Measurements from ENCODE around the gene PTPRN2.
"Not testable (repeated sequence)": the region's sequence is repeated elsewhere in the genome, so short reads cannot be mapped to it uniquely, and the experiment has no call there.

PTPRN2 gene

DNA sequence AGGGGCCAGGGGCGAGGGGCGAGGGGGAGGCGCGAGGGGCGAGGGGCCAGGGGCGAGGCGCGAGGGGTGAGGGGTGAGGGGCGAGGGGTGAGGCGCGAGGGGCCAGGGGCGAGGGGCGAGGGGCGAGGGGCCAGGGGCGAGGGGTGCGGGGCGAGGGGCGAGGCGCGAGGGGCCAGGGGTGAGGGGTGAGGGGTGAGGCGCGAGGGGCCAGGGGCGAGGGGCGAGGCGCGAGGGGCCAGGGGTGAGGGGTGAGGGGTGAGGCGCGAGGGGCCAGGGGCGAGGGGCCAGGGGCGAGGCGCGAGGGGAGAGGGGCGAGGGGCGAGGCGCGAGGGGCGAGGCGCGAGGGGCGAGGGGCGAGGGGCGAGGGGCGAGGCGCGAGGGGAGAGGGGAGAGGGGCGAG is 192.3 kb downstream of the PTPRN2 start:
- no peak for DNase-seq

DNA sequence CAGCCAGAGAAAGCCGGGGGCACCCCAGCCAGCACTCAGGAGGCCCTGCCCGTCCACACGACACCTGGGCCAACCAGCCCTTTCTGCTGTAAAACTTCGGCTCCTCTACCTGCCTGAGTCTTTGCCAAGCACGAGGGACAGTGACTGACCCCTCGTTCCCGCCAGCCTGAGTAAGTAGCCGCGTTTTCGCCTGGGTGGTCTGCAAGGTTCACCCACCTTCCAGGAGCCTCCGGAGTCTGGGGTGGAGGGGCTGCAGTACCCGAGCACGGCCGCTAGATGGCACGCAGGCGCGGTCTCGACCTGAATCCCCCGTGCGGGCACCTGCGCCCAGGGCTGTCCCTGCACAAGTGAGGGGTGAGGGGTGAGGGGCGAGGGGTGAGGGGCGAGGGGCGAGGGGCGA is 192.7 kb downstream of the PTPRN2 start:
- DNase-seq: peak in 1 of 2 experiments; percentile 55

DNA sequence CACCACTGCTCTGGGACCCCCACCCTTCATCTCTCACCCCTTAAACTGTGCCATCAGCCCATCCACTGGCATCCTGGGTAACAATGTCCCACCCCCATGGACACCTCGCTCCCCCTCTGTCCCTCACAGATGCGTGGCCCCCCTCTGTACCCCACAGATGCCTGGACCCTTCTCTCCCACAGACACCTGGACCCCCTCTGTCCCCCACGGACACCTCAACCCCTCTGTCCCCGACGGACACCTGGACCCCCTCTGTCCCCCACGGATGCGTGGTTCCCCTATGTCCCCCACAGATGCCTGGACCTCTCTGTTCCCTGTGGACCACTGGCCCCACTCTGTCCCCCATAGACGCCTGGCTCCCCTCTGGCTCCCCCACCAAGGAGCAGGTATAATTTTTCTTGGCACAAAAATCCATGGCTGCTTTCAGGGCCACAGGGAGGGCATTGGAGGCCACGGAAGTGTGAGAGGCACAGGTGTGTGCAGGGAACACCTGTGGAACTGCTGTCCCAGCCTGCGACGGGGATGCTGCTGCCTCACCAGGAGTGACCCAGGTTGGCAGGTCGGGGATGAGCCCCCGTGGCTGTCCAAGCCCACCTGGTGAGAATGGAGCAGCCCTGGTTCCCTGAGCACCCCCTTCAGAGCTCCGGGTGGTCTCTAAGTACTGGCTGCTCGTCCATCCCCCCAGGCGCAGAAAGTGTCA is 193.5 kb downstream of the PTPRN2 start:
- no peak for DNase-seq

DNA sequence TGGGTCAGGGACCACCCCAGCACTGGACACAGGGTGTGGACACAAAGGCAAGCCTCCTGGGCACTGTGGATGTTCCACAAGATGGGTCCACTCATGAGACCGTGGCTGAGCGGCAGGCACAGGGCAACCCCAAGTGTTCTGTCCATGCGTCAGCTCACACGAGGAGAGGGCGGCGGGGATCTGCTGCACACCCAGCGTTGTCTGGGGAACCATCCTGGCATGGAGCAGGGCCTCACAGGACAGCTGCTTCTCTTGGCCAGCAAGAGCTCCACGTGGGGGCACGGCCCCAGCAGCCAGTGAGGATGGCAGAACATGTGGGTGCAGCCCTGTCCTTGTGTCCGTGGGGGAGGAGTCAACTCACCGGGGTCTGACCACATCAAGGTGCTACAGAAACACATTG is 195.4 kb downstream of the PTPRN2 start:
- no peak for DNase-seq

DNA sequence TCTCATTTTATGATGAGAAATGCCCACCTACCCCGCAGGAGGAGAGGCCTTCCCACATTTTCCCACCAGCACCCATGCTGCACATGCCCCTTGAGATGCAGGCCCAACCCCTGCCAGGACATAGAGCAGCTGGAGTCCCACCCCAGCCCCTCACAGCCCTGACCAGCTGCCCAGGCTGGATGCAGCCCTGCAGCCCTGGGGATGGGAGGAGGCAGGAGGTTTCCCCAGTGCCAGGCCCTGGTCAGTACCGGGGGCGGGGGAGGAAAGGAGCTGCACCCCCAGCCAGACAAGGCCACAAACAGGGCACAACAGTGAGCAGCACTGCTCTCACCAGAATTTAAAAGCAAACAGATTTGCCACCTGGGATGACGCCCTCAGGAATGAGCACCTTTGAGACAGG is 196.1 kb downstream of the PTPRN2 start:
- DNase-seq: no peak

DNA sequence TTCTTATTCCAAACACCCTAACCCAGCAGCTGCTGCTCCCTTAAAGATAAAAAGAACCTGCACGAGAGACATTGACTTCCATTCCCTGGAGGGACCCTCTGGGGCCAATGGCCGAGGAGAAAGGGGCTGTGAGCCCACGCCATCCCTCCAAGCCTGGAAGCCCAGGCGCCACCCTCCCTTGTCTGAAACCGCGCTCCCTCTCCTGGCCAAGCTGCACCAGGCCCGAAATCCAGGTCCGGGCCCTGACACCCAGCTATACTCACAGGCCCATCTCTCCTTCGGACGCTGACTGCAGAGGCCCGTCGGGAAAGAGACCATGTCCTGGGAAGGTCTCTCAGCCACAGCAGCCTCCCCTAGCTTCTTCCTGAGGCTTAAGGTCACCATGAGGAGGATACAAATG is 196.5 kb downstream of the PTPRN2 start:
- DNase-seq: no peak

DNA sequence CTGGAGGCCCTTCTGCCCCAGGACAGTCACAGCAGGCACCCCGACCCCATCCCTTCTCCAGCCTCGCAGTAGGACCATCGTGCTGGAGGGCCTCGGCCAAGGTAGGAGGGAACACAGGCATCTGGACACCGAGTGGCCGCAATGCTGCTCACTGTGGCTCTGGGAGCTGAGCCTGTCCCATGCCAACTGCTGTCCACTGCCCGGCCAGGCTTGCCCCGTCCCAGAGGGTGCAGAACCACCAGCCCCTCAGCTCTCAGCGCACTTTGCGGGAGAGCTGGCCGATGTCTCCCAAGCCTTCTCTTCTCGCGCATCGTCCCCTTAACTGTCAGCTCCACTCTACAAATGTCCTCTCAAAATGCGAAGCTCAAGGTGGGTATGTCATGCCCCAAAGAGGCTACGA is 197.2 kb downstream of the PTPRN2 start:
- DNase-seq: no peak

DNA sequence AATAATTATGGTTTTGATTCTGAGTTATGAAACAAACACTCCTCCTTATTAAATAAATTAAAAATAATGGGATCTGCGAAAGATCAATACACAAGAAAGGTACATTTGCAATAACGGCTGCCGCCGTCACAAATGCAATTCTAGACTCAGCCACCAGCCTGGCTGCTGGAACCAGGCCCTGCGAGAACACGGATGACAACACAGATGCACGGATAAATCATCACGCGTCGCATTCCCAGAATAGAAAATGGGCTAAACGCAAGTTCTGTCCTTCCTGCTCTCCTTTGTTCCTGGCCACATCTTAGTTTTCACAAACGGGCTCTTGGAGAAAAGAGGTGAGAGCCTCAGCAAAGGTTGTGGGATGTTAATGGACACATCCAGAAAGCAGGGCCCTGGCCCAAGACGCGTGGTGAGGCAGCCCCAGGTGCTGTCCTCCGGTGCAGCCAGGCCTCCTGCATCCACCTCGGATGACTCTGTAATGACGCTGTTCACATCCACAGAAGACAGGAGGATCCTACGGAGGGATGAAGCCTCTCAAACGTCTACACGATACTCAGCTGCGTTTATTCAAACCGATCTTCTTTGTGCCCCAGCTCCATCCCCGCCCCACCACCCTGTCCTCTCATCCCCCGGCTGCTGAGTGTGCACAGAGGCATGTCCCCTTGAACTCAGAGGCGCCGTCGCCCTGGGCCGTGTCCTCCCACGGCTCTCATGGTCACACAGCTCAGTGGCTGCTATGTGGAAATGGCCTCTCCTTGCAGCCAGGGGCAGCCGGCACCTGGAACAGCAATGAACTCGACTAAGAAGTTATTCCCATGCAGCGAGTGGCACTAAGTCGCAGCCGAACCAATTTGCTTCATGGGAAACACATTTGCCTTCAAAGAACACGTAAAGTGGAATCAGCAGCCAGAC is 197.9 kb downstream of the PTPRN2 start:
- no peak for DNase-seq

DNA sequence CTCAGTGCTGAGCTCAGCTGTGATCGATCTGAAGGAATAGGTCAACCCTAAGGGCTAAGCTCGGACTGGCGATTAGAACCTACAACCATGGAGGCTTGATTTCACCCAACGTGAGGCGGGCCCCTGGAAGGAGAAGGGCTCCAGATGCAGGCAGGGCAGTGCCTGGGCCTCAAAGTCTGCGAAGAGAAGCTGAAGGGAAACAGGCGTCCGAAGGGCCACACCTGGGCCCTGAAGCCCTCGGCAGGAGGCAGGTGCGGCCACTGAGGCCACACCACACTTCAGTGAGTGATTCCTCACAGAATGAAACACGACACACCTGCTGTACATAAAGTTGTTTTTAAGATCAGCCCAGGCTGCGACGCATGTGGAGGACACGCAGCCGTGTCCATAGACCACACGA is 198.7 kb downstream of the PTPRN2 start:
- no peak for DNase-seq

DNA sequence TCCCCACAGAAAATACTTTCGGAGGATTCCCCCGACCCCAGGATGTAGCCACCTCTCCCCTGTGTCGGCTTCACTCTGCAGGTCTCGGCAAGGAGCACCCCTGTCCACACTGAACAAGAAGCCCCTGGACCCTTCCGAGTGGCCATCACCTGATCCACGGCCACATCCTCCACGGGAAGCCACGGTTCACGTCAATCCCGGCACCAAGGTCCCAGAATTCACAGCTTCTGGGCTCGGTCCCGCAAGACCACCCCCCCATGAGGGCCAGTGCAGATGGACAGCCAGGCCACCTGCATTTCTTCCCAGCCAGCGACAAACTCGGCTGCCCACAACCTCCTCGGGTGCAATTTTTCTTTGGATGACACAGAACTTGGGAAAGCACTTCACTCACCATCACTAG is 199.6 kb downstream of the PTPRN2 start:
- DNase-seq: no peak

DNA sequence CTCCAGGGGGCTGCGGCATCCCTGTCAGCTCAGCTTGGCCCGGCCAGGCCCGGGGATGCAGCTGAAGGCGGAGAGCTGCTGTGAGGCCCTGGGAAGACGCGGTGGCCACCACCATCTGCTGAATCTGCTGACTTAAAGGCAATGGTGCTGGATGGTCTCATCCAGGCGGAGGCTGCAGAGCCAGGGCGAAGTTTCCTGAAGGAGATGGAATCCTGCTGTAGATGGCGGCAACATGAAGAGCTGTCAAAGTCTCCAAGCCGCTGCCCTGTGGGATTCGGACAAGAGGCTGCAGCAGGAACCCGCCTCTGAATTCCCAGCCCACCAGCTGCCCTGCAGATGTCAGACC is 200.1 kb downstream of the PTPRN2 start:
- DNase-seq: no peak

DNA sequence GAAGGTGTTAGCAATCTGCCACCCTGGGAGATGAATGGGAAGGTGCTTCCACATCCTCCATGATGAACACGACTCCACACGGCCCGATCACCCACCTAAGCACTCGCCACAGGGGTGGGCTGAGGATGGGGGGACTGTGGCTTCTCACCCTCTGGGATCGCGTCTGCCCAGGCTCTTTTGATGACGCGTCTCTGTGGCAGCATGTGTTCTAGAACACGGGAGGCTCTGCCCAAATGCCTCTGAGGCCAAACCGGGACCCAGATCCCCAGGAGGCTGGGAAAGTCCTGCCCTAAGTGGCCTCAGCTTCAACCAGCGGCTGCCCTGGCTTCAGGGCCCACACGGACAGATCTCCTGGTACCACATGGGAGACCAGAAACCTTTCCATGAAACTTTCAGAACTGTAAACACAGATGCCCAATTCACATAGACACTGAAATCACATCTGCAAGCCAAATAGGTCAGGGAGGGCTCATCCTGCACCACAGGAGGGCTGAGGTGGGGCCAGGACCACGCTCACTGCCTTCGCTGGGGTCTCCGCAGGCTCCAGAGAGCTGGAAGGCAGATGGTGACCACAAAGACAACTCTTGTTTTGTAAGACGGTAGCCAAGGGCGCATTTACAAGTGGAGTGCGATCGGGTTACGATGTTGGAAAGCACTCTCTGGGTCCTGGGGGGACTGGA is 200.6 kb downstream of the PTPRN2 start:
- no peak for DNase-seq

DNA sequence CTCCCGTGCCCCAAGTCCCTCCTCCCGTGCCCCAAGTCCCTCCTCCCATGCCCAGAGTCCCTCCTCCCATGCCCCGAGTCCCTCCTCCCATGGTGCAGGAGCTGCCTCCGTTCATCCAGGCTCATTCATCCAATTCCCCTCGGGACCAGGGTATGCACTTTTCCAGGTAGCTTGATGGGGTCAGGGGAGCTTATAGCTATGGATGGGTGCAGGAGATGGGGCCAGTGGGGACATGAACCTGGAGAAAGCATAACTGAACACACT is 201.3 kb downstream of the PTPRN2 start:
- DNase-seq: no peak

DNA sequence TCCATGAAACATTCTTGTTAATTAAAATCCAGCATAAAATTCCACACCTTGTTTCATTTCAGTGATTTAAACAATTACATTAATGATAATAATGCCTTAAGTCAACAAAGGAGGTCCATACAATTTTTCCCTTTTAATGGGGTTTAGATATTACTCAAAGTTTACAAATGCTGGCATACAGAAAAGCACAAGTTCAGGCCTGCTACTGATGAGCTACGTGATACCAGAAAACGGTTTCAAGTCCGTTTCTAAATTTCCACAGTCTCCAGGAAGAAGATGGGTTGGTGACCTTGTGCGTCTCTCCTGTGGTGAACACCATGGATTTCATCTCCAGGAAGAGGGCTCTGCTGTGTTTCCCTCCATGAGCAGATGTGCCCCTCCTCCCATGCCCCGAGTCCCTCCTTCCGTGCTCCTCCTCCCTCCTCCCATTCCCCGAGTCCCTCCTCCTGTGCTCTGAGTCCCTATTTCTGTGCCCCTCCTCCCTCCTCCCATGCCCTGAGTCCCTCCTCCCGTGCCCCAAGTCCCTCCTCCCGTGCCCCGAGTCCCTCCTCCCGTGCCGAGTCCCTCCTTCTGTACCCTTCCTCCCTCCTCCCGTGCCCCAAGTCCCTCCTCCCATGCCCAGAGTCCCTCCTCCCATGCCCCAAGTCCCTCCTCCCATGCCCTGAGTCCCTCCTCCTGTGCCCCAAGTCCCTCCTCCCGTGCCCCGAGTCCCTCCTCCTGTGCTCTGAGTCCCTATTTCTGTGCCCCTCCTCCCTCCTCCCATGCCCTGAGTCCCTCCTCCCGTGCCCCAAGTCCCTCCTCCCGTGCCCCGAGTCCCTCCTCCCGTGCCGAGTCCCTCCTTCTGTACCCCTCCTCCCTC is 201.9 kb downstream of the PTPRN2 start:
- not testable (repeated sequence) for DNase-seq

DNA sequence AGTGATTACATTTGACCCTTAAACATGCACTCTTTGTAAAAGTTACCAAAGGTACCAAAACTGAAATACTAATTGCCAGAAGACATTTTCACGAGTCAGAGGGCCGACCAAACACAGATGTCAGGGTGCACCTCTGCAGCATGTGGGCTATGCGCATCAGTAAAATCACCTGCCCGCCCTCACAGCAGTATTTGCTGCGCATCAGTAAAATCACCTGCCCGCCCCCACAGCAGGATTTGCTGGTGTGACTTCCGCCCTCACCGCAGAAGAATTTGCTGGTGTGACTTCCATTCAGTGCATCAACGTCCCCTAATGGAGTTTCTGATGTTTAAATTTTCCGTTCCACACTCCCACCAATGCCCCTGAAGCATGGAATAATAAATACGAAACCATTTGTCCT is 202.9 kb downstream of the PTPRN2 start:
- no peak for DNase-seq

DNA sequence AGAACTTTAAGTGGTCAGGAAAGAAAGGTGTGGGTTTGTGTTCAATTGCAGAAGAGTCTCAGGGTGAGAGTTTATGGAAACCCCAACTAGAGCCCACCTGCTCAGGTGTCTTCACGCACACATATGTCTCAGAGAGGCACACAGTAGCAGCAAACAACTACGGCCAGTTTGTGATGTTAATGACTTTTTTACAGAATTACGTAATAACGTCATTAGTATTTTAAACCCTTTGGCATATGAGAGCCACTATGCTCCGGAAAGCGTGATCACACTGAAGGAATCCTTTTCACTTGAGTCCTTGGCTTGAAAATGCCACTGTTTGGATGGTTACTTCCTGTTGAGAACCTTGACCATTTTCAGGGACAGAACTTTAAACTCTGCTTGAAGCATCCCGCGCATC is 204.0 kb downstream of the PTPRN2 start:
- no peak for DNase-seq

DNA sequence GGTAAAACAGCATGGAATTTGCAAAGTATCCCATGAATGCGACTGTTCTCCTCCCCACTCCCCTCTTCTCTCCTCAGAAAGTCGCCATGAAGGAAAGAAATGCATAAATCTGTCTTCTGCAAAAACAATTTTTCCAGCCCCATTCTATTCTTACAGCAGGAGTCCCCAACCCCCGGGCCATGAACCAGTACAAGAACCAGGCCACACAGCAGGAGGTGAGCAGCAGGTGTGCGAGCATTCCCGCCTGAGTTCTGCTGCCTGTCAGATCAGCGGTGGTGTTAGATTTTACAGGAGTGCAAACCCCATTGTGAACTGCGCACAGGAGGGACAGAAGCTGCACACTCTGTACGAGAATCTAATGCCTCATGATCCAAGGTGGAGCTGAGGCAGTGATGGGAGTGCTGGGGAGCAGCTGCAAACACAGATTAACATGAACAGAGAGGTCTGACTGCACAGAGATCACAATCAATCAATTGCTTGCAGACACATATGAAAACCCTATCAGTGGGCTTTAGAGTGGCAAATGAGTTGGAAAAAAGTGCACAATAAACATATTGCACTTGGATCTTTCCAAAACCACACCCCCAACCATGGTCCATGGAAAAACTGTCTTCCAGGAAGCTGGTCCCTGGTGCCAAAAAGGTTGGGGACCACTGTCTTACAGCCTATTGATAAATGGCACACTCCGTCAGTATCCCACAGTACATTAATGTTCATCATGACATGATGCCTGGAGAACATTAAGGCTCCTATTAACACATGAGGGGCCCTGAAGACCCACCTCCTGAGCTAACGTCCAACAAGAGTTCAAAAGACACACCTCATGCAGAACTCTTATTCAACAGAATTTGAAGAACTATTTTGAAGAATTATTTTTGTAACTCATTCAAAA is 205.0 kb downstream of the PTPRN2 start:
- no peak for DNase-seq

DNA sequence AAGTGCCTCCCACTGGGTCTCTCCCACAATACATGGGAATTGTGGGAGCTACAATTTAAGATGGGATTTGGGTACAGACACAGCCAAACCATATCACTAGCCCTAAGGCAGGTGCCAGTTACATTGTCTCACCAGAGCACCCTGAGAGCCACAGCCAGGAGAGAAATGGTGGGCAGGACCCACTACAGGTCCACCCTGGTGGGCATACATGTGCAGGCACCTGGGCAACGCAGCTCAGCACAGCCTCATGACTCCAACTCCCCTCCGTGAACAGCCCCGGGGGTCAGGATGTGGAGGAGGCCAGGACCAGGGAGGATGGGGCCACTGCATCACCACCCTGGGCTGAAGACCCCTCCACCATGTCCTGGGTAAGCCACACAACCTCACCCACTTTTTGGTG is 205.7 kb downstream of the PTPRN2 start:
- no peak for DNase-seq

DNA sequence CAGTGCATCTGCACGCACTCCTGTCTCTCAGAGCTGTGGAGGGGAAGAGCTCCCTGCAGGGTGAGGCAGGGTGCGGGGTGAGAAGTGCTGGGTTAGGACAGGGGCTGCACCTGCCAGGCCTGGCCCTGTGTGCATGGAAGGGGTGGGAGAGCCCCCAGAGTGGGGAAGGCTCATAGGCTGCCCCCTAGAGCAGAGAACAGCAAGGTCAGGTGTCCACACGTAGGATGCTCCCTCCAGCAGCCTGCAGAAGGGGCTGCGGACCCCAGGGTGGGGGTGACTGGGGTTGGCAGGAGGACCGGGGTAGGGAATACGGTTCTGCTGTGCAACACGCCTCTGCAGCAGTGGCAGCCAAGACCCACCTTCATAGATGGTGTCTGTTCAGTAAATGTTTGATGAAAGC is 208.6 kb downstream of the PTPRN2 start:
- no peak for DNase-seq

DNA sequence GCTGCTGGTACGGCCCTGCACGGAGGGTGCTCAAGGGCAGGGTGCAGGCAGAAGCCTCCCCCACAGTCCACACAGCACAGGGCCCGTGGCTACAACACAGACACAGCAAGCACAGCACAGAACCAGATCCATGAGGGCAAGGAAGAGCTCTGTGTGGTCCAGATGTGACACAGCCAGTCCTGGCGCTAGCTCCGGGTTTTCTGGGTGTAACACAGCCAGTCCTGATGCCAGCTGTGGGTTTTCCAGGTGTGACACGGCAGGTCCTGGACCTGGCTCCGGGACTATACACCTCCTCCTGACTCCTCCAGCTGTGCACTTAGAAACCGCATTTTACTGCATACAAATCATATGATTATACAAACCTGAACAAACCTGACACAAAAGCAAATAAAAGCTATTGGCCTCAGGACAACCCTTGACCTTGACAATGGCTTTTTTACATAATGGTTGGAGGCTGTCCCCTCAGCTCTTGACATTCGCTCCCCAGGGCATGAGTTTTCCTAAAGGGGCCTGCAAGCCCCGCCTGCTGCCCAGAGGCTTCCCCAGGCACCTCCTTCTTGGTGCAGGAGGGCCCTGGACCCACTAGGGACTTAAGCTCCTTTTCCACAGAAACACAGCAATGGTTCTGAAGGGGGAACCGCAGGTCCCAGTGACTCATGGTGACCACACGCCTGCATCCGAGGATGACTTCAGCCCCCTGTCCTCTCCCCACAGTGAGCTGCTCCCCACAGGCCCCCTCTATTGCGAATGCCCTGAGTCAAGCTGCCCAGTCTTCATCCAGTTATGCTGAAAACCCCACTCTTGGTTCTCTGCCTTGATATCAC is 209.6 kb downstream of the PTPRN2 start:
- DNase-seq: no peak

DNA sequence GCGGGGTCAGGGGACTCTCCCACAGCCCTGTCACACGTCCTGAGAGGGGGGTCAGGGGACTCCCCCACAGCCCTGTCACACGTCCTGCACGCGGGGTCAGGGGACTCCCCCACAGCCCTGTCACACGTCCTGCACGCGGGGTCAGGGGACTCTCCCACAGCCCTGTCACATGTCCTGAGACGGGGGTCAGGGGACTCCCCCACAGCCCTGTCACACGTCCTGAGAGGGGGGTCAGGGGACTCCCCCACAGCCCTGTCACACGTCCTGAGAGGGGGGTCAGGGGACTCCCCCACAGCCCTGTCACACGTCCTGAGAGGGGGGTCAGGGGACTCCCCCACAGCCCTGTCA is 210.8 kb downstream of the PTPRN2 start:
- DNase-seq: not testable (repeated sequence)
